BLaER1 treated with 17β-estradiol and CSF1 and Interleukin-3, amounts not matched to agents 10 nM and 100 nM (cell line): ENCODE measurements around the gene ZBTB3.

Experiments used
- H3K27ac ChIP-seq, 11 experiments: shearing (Covaris generic); formaldehyde crosslinking; 2 replicates each; pipeline ENCODE4 v1.8.1; 2022
- H3K27me3 ChIP-seq, 11 experiments: shearing (Covaris generic); formaldehyde crosslinking; 2 replicates each; pipeline ENCODE4 v1.8.1; 2022
- H3K36me3 ChIP-seq, 11 experiments: shearing (Covaris generic); formaldehyde crosslinking; 2 replicates each; pipeline ENCODE4 v1.8.1; 2022
- H3K4me1 ChIP-seq, 10 experiments: shearing (Covaris generic); formaldehyde crosslinking; 2 replicates each; pipeline ENCODE4 v1.8.1; 2022
- H3K4me2 ChIP-seq, 11 experiments: shearing (Covaris generic); formaldehyde crosslinking; 2 replicates each; pipeline ENCODE4 v1.8.1; 2022
- H3K4me3 ChIP-seq, 10 experiments: shearing (Covaris generic); formaldehyde crosslinking; 2 replicates each; pipeline ENCODE4 v1.8.1; 2022
- H3K9ac ChIP-seq, 11 experiments: shearing (Covaris generic); formaldehyde crosslinking; 2 replicates each; pipeline ENCODE4 v1.8.1; 2022
- H3K9me3 ChIP-seq, 11 experiments: shearing (Covaris generic); formaldehyde crosslinking; replicated peaks in 1 of 11; 2 replicates each; pipeline ENCODE4 v1.8.1; 2022
- H4K20me1 ChIP-seq, 11 experiments: shearing (Covaris generic); formaldehyde crosslinking; 2 replicates each; pipeline ENCODE4 v1.8.1; 2022
- Cebpa-rat ChIP-seq, 11 experiments: shearing (Covaris generic); IDR thresholded peaks; 2 replicates each; pipeline ENCODE4 v1.8.1; 2022

The ZBTB3 gene

GRCh38 chr11:62726156-62726914, 27.6 kb downstream of the ZBTB3 start:
- Histone ChIP-seq H3K27me3 (no peaks in the 10 kb centered on the region), H3K4me1 (peaks cover 31 to 47% (median 38%) of the 10 kb centered on the region in 10 experiments), H4K20me1 (peaks cover 47 to 72% (median 53%) of the 10 kb centered on the region in 11 experiments), H3K4me2 (peak overlapping the region; percentile 87 to 97 (median 92)), H3K9ac (peak overlapping the region; percentile 91 to 99 (median 98)), H3K27ac (peak overlapping the region; percentile 79 to 98 (median 93)), H3K9me3 (no peaks in the 10 kb centered on the region), H3K4me3 (peak overlapping the region; percentile 89 to 100 (median 97)), H3K36me3 (peaks cover 31 to 57% (median 49%) of the 10 kb centered on the region in 11 experiments)
- no peak for TF ChIP-seq Cebpa-rat (IDR thresholded peaks at IDR 0.05)

GRCh38 chr11:62725646-62726045, 28.3 kb downstream of the ZBTB3 start:
- Histone ChIP-seq H3K9ac (peak overlapping the region; percentile 91 to 99 (median 98)), H3K4me2 (peak overlapping the region; percentile 87 to 97 (median 92)), H3K4me1 (peaks cover 24 to 40% (median 31%) of the 10 kb centered on the region in 10 experiments), H4K20me1 (peaks cover 45 to 69% (median 51%) of the 10 kb centered on the region in 11 experiments), H3K4me3 (peak overlapping the region; percentile 89 to 100 (median 97)), H3K27me3 (no peaks in the 10 kb centered on the region), H3K9me3 (no peaks in the 10 kb centered on the region), H3K36me3 (peaks cover 38 to 57% (median 52%) of the 10 kb centered on the region in 11 experiments), H3K27ac (peak overlapping the region; percentile 79 to 98 (median 93))
- TF ChIP-seq Cebpa-rat (IDR thresholded peaks at IDR 0.05), result no peak

GRCh38 chr11:62724171-62724570, 29.8 kb downstream of the ZBTB3 start:
- Histone ChIP-seq H3K4me1 (peaks cover 14 to 30% (median 20%) of the 10 kb centered on the region in 10 experiments), H3K4me3 (peak overlapping the region; percentile 89 to 100 (median 97); a peak in 18 of 20 replicates), H4K20me1 (peaks cover 40 to 63% (median 51%) of the 10 kb centered on the region in 11 experiments), H3K4me2 (peak overlapping the region; percentile 87 to 97 (median 92)), H3K36me3 (peaks cover 52 to 71% (median 66%) of the 10 kb centered on the region in 11 experiments), H3K9me3 (no peaks in the 10 kb centered on the region), H3K27ac (peak overlapping the region in 3 of 11 experiments; percentile 79 to 92 (median 86); a peak in 3 of 22 replicates), H3K27me3 (no peaks in the 10 kb centered on the region), H3K9ac (peak overlapping the region; percentile 91 to 99 (median 98); a peak in 21 of 22 replicates)
- TF ChIP-seq Cebpa-rat (IDR thresholded peaks at IDR 0.05), result no peak

- no peak for TF ChIP-seq Cebpa-rat (IDR thresholded peaks at IDR 0.05)
- Histone ChIP-seq H3K27me3 (no peaks in the 10 kb centered on the region), H3K27ac (no peak overlapping the region), H3K4me2 (no peak overlapping the region), H3K4me3 (no peak overlapping the region), H3K9ac (peak overlapping the region in 2 of 11 experiments; percentile 20 to 30; a peak in 1 of 22 replicates), H3K9me3 (no peaks in the 10 kb centered on the region), H4K20me1 (peaks cover 40 to 71% (median 53%) of the 10 kb centered on the region in 11 experiments), H3K4me1 (peaks cover 14 to 30% (median 20%) of the 10 kb centered on the region in 10 experiments), H3K36me3 (peaks cover 74 to 93% (median 88%) of the 10 kb centered on the region in 11 experiments)
Observed at GRCh38 chr11:62721994-62722393, 32.0 kb downstream of the ZBTB3 start.

GRCh38 chr11:62719302-62719978, 34.5 kb downstream of the ZBTB3 start:
- Histone ChIP-seq H3K27ac (no peak overlapping the region), H3K4me1 (peaks cover 6 to 23% (median 12%) of the 10 kb centered on the region in 10 experiments), H3K4me2 (no peak overlapping the region), H3K36me3 (peaks cover 98 to 100% (median 98%) of the 10 kb centered on the region in 11 experiments), H4K20me1 (peaks cover 19 to 49% (median 31%) of the 10 kb centered on the region in 11 experiments; a peak in 21 of 22 replicates), H3K9ac (peak overlapping the region in 1 of 11 experiments; percentile 3; a peak in 1 of 22 replicates), H3K27me3 (no peaks in the 10 kb centered on the region), H3K4me3 (no peak overlapping the region), H3K9me3 (no peaks in the 10 kb centered on the region)
- no peak for TF ChIP-seq Cebpa-rat (IDR thresholded peaks at IDR 0.05)

- peaks cover 96 to 100% (median 97%) of the 10 kb centered on the region in 11 experiments for H3K36me3 ChIP-seq
- no peak overlapping the region for H3K4me3 ChIP-seq
- no peak overlapping the region; a peak in 1 of 22 replicates for H3K27ac ChIP-seq
- no peak for TF ChIP-seq Cebpa-rat (IDR thresholded peaks at IDR 0.05)
- peaks cover 2 to 23% (median 6%) of the 10 kb centered on the region in 11 experiments; a peak in 11 of 22 replicates for H4K20me1 ChIP-seq
- peak overlapping the region in 6 of 11 experiments; percentile 3 to 28 (median 10); a peak in 3 of 22 replicates for H3K9ac ChIP-seq
- H3K4me1 ChIP-seq, result peaks cover 0 to 4% (median 0%) of the 10 kb centered on the region in 10 experiments; a peak in 3 of 20 replicates
- no peaks in the 10 kb centered on the region for H3K9me3 ChIP-seq
- no peaks in the 10 kb centered on the region for H3K27me3 ChIP-seq
- no peak overlapping the region for H3K4me2 ChIP-seq
Observed at GRCh38 chr11:62716816-62717215, 37.1 kb downstream of the ZBTB3 start.

GRCh38 chr11:62716206-62716605, 37.8 kb downstream of the ZBTB3 start:
- Histone ChIP-seq H3K27me3 (no peaks in the 10 kb centered on the region), H3K4me2 (no peak overlapping the region), H3K9ac (peak overlapping the region in 4 of 11 experiments; percentile 3 to 26 (median 15); a peak in 1 of 22 replicates), H3K4me1 (peaks cover 0 to 4% (median 0%) of the 10 kb centered on the region in 10 experiments; a peak in 2 of 20 replicates), H3K36me3 (peaks cover 96 to 100% (median 97%) of the 10 kb centered on the region in 11 experiments), H3K9me3 (no peaks in the 10 kb centered on the region), H3K4me3 (no peak overlapping the region), H3K27ac (no peak overlapping the region; a peak in 1 of 22 replicates), H4K20me1 (peaks cover 0 to 20% (median 4%) of the 10 kb centered on the region in 11 experiments; a peak in 9 of 22 replicates)
- no peak for TF ChIP-seq Cebpa-rat (IDR thresholded peaks at IDR 0.05)

- Histone ChIP-seq H3K4me2 (no peak overlapping the region), H3K27me3 (no peaks in the 10 kb centered on the region), H3K27ac (no peak overlapping the region)
Observed at GRCh38 chr11:62715150-62716130, 38.5 kb downstream of the ZBTB3 start.

More at GRCh38 chr11:62715150-62716130, 38.5 kb downstream of the ZBTB3 start:
- Histone ChIP-seq H3K9ac (peak overlapping the region in 5 of 11 experiments; percentile 9 to 24 (median 15); a peak in 4 of 22 replicates), H3K9me3 (no peaks in the 10 kb centered on the region), H3K36me3 (peaks cover 96 to 100% (median 97%) of the 10 kb centered on the region in 11 experiments), H4K20me1 (peaks cover 0 to 20% (median 4%) of the 10 kb centered on the region in 11 experiments; a peak in 9 of 22 replicates), H3K4me1 (peaks cover 0 to 4% (median under 1%) of the 10 kb centered on the region in 10 experiments; a peak in 7 of 20 replicates), H3K4me3 (no peak overlapping the region)
- no peak for TF ChIP-seq Cebpa-rat (IDR thresholded peaks at IDR 0.05)
